ENCODE measurements around the gene DOK5.

DOK5 gene

GRCh38 chr20:54565255-54565654, 89.9 kb downstream of the DOK5 start:
- DNase-seq = no peak

GRCh38 chr20:54566031-54566688, 90.8 kb downstream of the DOK5 start:
- DNase-seq = no peak

GRCh38 chr20:54570561-54570960, 95.2 kb downstream of the DOK5 start:
- DNase-seq = no peak

- no peak for DNase-seq
These were observed 97.5 kb downstream of the DOK5 start for GRCh38 chr20:54572665-54573435.

GRCh38 chr20:54573838-54574237, 98.4 kb downstream of the DOK5 start:
- DNase-seq = no peak

GRCh38 chr20:54576518-54576917, 101.1 kb downstream of the DOK5 start:
- DNase-seq = no peak

GRCh38 chr20:54577637-54578036, 102.2 kb downstream of the DOK5 start:
- no peak for DNase-seq

- DNase-seq = no peak
These were observed 109.8 kb downstream of the DOK5 start for GRCh38 chr20:54585217-54585616.

GRCh38 chr20:54587408-54587807, 112.0 kb downstream of the DOK5 start:
- no peak for DNase-seq

- DNase-seq = no peak
These were observed 114.1 kb downstream of the DOK5 start for GRCh38 chr20:54589402-54590030.

GRCh38 chr20:54590856-54591255, 115.5 kb downstream of the DOK5 start:
- no peak for DNase-seq

GRCh38 chr20:54596651-54597050, 121.3 kb downstream of the DOK5 start:
- no peak for DNase-seq

GRCh38 chr20:54598352-54598751, 123.0 kb downstream of the DOK5 start:
- no peak for DNase-seq

- DNase-seq = no peak
These were observed 125.2 kb downstream of the DOK5 start for GRCh38 chr20:54600634-54601033.

GRCh38 chr20:54601831-54602515, 126.6 kb downstream of the DOK5 start:
- no peak for DNase-seq

GRCh38 chr20:54605319-54605718, 129.9 kb downstream of the DOK5 start:
- DNase-seq = no peak

GRCh38 chr20:54606380-54606779, 131.0 kb downstream of the DOK5 start:
- no peak for DNase-seq

- no peak for DNase-seq
These were observed 132.8 kb downstream of the DOK5 start for GRCh38 chr20:54608039-54608745.

GRCh38 chr20:54608943-54609342, 133.6 kb downstream of the DOK5 start:
- no peak for DNase-seq

- no peak for DNase-seq
These were observed 136.5 kb downstream of the DOK5 start for GRCh38 chr20:54611708-54612412.

- DNase-seq = no peak
These were observed 143.0 kb downstream of the DOK5 start for GRCh38 chr20:54618412-54618811.

- no peak for DNase-seq
These were observed 143.8 kb downstream of the DOK5 start for GRCh38 chr20:54619181-54619580.

All from NCI-H1092 treated with DMSO at 0.1 percent for 48 hours (cell line).